Activated T-cell treated with anti-CD3 and anti-CD28 coated beads for 24 hours (primary cell): ENCODE results near the gene DGAT2.

ENCODE experiments used
- DNase-seq: peaks from one replicate; pipeline ENCODE4 v3.0.0-alpha.2; 2020; ENCODE audit warnings: low read depth

DGAT2 gene

DNA sequence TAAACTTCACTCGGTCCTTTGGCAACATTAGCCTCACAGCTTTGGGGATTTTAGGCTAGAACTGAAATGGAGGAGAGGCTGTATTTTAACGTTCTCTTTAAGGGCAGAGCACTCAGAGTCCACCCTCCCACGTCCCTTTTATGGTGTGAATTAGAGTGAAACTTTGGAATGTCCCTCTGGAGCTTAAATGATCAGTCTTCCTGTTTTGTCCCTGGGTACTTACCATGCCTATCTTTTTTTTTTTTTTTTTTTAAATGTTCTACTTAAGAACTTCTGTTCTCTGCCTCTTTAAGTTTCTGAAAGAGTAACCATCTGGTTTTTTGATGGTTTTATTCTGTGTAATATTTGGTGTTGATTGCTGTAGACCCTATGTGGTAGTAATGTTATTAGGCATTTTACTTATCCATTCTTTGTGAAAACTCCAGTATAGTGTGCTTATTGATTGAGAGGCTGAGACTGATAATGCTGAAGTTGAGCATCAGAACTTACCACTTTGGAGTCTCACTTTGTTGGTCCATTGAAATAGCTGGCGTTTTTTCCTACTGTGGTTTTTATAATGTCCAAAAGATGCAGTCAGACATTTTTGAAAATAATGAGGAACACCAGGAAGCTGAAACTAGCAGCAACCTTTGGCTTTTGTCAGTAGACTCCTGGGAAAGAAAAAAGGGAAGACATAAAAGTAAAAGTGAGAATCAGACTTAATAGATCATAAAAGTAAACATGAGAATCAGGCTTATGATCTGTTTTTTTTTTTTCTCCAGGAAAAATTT lies 58.1 kb downstream of the DGAT2 start:
- DNase-seq: no peak

DNA sequence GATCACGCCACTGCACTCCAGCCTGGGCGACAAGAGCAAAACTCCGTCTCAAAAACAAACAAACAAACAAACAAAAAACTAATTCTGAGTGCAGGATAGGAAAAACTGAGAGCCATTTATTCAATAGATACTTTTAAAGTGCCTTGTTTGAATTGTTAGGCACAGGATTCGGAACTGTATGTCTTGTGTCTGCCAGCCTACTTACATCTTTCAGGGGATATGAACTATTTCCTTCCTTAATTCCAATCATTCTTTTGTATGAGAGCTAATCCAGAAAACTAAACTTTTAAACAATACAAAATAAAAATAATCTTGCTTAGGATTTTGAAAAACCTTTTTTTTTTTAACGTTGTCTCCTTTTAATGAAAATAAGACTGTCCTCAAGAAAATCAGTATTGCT lies 59.0 kb downstream of the DGAT2 start:
- DNase-seq: no peak

DNA sequence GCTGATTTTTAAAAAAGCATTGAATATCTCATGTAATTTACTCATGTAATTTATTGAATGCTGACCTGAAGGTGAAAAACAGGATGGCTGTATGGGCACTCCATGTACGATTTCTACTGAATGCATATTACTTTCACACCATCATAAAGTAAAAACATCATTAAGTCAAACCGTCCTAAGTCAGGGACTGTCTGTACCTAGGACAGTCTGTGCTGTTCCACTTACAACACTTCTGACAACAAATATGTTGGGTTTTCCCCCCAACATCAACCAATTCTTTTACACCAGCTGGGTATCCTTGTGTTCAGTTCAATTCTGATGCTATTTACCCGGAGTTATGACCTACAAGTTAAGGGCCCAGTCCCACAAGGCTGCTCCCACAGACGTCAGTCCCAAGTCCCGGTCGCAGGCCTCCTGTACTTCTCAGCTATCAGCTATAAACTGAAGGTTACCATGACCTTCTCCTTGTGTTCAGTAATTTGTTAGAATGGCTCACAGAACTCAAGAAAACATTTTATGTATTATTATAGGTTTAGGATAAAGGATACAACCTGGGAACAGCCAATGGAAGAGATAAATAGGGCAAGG lies 63.4 kb downstream of the DGAT2 start:
- no peak for DNase-seq

DNA sequence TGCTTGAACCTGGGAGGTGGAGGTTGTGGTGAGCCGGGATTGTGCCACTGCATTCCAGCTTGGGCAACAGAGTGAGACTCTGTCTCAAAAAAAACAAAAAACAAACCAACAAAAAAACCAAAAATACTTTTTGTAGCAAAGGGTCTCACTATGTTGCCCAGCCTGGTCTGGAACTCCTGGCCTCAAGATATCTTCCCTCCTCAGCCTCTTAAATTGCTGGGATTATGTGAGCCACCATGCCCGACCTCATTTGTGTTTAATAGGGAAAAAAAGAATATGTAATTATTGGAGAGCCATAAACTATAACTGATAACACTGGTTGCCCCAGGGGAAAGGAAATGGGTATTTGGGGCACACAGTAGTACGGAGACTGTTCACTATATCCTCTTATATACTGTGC lies 66.2 kb downstream of the DGAT2 start:
- no peak for DNase-seq

DNA sequence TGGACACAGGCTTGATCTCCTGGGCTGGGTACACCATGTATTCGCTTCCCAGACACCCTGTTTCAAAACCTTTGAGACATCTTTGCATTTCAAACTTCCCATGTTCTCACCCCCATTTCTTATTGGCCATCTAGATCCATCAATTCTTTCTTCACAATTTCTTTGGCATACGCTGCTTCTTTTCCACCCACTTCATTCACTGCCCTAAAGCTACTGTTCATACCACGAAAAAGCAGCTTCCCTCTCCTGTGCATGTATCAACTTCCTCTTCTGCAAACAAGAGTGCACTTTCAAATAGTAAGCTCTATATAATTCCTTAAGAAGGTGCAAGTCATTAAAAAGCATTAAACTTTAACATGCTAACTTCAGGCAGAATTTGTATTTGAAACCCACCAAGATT lies 67.8 kb downstream of the DGAT2 start:
- no peak for DNase-seq

DNA sequence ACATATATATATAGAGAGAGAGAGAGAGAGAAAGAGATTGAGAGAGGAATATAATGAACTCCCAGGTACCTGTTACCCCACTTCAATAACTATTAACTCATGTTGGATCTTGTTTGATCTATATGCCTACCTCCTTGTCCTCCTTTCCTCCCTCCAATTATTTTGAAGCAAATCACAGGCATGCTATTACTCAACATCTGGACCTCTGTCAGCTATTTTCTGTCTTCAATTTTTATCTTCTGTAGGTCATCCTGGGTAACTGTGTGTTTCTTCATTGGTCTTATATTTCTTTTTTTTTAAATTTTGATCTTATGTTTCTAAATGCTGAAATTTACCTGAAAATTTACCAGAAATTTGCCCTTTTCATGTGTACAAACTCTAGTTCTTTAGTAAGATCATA lies 71.3 kb downstream of the DGAT2 start:
- no peak for DNase-seq

DNA sequence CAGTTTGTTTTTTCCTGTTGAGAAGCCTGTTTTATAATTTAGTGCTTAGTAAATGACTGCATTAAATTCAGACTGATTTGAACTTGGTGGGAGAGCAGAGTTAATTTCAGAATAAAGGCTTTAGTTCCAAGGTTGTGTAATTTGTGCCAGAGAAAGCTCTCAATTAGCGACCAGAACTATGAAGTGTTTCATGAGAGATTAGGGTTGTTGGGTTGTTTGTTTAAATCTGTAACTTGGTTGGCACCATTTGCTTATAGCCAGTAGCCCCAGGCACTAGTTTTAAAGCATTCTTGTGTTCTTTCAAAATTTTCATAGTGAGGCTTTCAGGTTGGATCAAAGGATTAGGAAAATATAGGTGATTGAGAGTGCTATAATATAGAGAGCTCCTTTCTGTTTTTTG lies 71.9 kb downstream of the DGAT2 start:
- no peak for DNase-seq

DNA sequence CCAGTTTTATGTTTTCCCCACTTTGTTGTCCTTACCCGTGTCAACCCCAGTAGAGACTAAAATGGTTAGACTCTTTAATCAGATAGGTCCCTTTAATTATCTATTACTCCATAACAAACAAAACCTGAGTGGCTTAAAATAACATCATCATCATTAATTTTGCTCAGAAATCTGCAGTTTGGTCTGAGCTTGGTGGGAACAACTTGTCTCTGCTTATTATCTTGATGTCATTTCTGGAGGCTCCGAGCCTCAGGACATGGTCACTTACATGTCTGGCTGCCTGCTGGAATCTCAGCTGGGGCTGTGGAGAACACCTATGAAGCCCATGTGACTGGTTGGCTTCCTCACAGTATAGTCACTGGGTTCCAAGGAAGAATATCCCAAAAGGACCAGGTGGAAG lies 73.2 kb downstream of the DGAT2 start:
- no peak for DNase-seq

DNA sequence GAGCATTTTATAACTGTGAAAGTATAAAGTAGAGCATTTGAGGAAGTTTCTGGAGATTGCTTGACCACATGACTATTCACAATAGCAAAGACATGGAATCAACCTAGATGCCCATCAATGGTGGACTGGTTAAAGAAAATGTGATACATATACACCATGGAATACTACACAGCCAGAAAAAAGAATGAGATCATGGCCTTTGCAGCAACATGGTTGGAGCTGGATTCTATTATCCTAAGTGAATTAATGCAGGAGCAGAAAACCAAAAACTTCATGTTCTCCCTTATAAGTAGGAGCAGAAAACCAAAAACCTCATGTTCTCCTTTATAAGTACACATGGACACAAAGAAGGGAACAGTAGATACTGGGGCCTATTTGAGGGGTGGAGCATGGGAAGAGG lies 76.7 kb downstream of the DGAT2 start:
- no peak for DNase-seq

DNA sequence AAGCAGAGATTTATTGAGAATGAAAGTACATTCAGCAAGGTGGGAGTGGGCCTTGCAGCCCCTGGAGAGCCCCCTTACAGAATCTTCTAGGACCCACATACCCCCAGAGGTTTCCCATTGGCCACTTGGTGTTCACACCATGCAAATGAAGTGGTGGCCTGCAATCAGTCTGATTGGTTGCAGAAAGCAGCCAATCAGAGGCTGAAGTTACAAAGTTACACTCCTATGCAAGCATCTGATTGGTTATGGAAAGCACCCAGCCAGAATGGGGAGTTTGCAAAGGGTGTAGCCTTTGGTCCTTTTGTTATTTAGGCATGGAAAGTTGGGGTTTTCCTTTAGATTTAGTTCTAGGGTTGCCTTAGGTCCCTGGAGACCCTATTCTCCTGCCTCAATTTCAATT lies 81.3 kb downstream of the DGAT2 start:
- DNase-seq: no peak

DNA sequence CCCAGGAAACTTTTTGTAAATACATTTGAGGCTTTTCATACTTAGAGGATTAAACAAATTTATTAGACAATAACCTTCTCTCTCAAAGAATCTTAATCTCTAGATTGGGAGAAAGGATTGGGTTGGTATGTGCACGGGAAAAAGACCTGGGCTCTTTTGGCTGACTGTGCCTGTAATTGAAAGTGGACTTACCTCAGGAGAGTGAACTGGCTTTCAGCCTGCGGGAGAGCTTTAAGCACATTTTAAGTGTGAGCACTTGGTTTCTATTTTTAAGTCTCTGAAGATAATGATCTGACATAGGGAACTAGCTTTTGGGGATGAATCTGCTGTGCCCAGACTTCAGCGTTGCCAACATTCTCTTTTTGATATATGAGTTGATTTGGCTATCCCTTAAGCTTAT lies 82.2 kb downstream of the DGAT2 start:
- DNase-seq: no peak
